ENCODE results near the gene FAM193B.

- no peak for TF ChIP-seq POLR2AphosphoS5 (IDR thresholded peaks at IDR 0.05; ENCODE audit: low read depth, low read length)
- no peak for TF ChIP-seq POLR2A (IDR thresholded peaks at IDR 0.05; ENCODE audit: low read depth, low read length)
- no peak for TF ChIP-seq POU2F2 (IDR thresholded peaks at IDR 0.05; ENCODE audit: low read depth, low read length)
Observed at GRCh38 chr5:177529247-177530203, 24.8 kb downstream of the FAM193B start.

Data from GM12891 (cell line).